Measurements from ENCODE around the gene ARV1. TPM values are rescaled to one million over a fixed set of nuclear protein-coding genes. Genes with fewer than 3 reads are reported as not detected.

Gene ARV1
- polyA plus RNA-seq, 2 of the 4 experiments (the other 2 are of a cell fraction), result 31.2 to 50.0 TPM

DNA sequence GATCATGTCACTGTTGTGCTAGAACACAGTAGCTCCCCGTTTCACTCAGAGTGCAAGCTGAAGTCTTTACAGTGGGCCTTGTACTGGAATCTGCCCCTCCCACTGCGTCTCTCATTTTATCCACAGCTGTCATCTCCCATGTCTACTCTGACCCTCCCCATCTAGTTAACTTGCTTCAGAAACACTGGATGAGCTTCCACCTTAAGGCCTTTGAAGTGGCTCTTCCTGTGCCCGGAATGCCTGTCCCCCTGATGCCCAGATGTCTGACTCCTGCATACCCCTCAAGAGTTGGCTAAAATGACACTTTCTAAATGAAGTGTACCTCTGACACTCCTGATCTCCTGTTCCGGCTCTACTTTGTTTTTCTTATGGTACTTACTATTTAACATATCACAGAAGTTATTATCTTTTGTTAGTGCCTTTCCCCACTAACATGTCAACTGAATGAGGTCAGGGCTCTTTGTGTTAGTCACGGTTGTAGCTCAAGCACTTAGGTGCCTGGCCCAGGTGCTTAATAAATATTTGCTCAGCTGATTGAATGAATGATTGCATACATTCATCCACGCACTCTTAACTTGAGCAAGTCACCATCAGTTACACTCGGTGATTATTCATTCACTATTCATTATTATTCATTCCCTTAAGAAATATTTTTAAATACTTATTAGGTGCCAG is 13.3 kb downstream of the ARV1 start (continued):
- TF ChIP-seq, protein P1, sequence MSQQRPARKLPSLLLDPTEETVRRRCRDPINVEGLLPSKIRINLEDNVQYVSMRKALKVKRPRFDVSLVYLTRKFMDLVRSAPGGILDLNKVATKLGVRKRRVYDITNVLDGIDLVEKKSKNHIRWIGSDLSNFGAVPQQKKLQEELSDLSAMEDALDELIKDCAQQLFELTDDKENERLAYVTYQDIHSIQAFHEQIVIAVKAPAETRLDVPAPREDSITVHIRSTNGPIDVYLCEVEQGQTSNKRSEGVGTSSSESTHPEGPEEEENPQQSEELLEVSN (IDR thresholded peaks at IDR 0.05; ENCODE audit: borderline replicate concordance, low read depth), result no peak
- TF ChIP-seq POLR2AphosphoS2 (conservative IDR thresholded peaks at IDR 0.05; ENCODE audit: low read length), result no peak
- TF ChIP-seq HOXB13 (CRISPR knock-in tag; IDR thresholded peaks at IDR 0.05; ENCODE audit: low read depth), result no peak

DNA sequence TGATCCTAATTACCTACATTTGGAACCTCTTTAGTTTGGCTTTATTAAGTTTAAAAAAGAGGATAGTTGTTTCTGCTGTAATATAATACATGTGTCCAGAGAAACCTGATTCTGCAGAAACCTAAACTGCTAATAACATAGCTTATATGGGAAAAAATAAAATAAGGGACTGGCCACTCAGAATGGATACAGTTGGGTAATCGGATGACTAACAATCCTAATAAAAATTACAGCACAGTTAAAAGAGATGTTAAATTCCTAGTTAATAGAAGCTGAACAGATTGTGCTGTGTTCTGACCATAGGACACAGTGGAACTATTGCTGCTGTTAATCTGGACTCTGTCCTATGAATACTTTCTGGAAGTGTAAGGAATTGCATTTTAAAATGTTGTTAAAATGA is 16.0 kb downstream of the ARV1 start:
- DNase-seq (ENCODE audit: low read depth in 1 of 2, low spot score in 1 of 2) (no peak), FAIRE-seq (peak; percentile 46), ATAC-seq (no peak)
- Histone ChIP-seq H3K4me2 (no peak overlapping the region), H3K4me3 (no peak overlapping the region), H3K27ac (no peak overlapping the region), H3K4me1 (no peaks in the 10 kb centered on the region), H3K9me3 (no peaks in the 10 kb centered on the region)
- CTCF ChIA-PET, result interaction anchor here (1.3 to 1.9 kb wide), 3 partner anchors 16 to 202 kb away, joined by 3 to 5 read pairs (median 3); partner anchors contain the start of genes ARV1 and TTC13
- TF ChIP-seq MAFK (IDR thresholded peaks at IDR 0.05; ENCODE audit: partially characterized antibody), result no peak
- TF ChIP-seq, protein P2, sequence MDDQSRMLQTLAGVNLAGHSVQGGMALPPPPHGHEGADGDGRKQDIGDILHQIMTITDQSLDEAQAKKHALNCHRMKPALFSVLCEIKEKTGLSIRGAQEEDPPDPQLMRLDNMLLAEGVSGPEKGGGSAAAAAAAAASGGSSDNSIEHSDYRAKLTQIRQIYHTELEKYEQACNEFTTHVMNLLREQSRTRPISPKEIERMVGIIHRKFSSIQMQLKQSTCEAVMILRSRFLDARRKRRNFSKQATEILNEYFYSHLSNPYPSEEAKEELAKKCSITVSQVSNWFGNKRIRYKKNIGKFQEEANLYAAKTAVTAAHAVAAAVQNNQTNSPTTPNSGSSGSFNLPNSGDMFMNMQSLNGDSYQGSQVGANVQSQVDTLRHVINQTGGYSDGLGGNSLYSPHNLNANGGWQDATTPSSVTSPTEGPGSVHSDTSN (IDR thresholded peaks at IDR 0.05), result no peak
- 89% methylated on average over 1 of the region's 1 CpG for WGBS (ENCODE audit: missing lambda C conversion rate)
- POLR2A ChIA-PET, result no interaction called here

DNA sequence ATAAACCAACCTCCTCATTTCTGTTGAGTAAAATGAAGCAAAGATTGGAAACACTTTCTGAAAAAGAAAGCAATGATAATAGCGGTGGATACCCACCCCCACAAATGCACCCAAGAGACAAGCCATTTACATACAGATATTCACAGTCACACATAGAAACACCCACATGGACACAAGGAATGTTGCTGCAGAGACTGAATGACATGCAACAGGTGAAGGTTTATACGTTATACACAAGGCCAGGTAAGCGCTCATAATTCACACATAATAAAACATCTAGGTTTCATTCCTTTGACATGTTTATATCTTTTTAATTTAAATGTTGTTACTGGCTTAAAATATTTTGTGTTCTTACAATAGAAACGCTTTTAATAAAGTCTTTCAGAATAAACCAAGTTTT is 21.3 kb downstream of the ARV1 start:
- H3K9me3 ChIP-seq, result peaks cover 31% of the 10 kb centered on the region
- ChIA-PET POLR2A (no interaction called here), CTCF (no interaction called here)
- no peak overlapping the region for H3K27ac ChIP-seq
- FAIRE-seq, result no peak
- no peak for DNase-seq (ENCODE audit: low read depth in 1 of 2, low spot score in 1 of 2)
- H3K4me1 ChIP-seq, result no peaks in the 10 kb centered on the region
- no peak for ATAC-seq
- no peak overlapping the region for H3K4me3 ChIP-seq
- H3K4me2 ChIP-seq, result no peak overlapping the region
- no peak for TF ChIP-seq FOSL2 (IDR thresholded peaks at IDR 0.05)
- no peak for TF ChIP-seq FOSL2 (CRISPR knock-in tag; IDR thresholded peaks at IDR 0.05)
- no peak for TF ChIP-seq ESRRA (IDR thresholded peaks at IDR 0.05; ENCODE audit: borderline replicate concordance, low read length)
- no peak for TF ChIP-seq FOXS1 (CRISPR knock-in tag; IDR thresholded peaks at IDR 0.05)
- TF ChIP-seq NR3C1 (IDR thresholded peaks at IDR 0.05), result no peak
- TF ChIP-seq JUN (IDR thresholded peaks at IDR 0.05), result no peak
- no peak for TF ChIP-seq CEBPB (IDR thresholded peaks at IDR 0.05)
- TF ChIP-seq RARB (CRISPR knock-in tag; IDR thresholded peaks at IDR 0.05), result no peak
- no peak for TF ChIP-seq HOXB13 (CRISPR knock-in tag; IDR thresholded peaks at IDR 0.05; ENCODE audit: low read depth)
- no peak for TF ChIP-seq TP53 (CRISPR knock-in tag; IDR thresholded peaks at IDR 0.05)
- 91% methylated on average over 4 of the region's 4 CpGs for WGBS (ENCODE audit: missing lambda C conversion rate)

DNA sequence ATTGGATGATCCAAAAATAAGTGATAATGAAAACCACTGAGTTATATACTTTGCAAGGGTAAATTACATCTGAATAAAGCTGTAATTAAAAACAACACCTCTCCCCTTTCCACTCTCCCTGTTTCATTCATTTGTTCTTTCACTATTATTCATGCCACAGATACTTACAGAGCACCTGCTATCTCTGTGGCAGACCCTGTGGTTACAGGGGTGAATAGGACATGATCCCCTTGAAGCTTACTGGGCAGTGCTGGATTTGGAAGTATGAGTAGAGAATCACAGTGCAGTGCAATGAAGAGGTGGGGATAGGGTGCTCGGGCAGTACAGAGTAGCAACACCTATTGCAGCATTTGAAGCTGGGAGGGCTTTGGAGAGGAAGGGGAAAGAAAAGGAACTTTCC is 21.7 kb downstream of the ARV1 start:
- POLR2A ChIA-PET, result no interaction called here
- ATAC-seq, result no peak
- FAIRE-seq, result no peak

More for the DNA sequence above, 21.7 kb downstream of the ARV1 start:
- TF ChIP-seq, protein P3, sequence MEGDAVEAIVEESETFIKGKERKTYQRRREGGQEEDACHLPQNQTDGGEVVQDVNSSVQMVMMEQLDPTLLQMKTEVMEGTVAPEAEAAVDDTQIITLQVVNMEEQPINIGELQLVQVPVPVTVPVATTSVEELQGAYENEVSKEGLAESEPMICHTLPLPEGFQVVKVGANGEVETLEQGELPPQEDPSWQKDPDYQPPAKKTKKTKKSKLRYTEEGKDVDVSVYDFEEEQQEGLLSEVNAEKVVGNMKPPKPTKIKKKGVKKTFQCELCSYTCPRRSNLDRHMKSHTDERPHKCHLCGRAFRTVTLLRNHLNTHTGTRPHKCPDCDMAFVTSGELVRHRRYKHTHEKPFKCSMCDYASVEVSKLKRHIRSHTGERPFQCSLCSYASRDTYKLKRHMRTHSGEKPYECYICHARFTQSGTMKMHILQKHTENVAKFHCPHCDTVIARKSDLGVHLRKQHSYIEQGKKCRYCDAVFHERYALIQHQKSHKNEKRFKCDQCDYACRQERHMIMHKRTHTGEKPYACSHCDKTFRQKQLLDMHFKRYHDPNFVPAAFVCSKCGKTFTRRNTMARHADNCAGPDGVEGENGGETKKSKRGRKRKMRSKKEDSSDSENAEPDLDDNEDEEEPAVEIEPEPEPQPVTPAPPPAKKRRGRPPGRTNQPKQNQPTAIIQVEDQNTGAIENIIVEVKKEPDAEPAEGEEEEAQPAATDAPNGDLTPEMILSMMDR (IDR thresholded peaks at IDR 0.05), result no peak
- TF ChIP-seq RAD21 (conservative IDR thresholded peaks at IDR 0.05 in 1 of 2, IDR thresholded peaks at IDR 0.05 in 1 of 2) (no peak), JUN (IDR thresholded peaks at IDR 0.05) (no peak), SMC3 (IDR thresholded peaks at IDR 0.05) (no peak)
- TF ChIP-seq, protein P4, sequence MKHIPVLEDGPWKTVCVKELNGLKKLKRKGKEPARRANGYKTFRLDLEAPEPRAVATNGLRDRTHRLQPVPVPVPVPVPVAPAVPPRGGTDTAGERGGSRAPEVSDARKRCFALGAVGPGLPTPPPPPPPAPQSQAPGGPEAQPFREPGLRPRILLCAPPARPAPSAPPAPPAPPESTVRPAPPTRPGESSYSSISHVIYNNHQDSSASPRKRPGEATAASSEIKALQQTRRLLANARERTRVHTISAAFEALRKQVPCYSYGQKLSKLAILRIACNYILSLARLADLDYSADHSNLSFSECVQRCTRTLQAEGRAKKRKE (CRISPR knock-in tag; IDR thresholded peaks at IDR 0.05; ENCODE audit: low read depth), result no peak
- no peak overlapping the region for H3K4me3 ChIP-seq
- CTCF ChIA-PET, result no interaction called here
- H3K27ac ChIP-seq, result no peak overlapping the region
- WGBS (ENCODE audit: missing lambda C conversion rate), result 90% methylated on average over 1 of the region's 1 CpG
- DNase-seq (ENCODE audit: low read depth in 1 of 2, low spot score in 1 of 2), result no peak
- no peaks in the 10 kb centered on the region for H3K4me1 ChIP-seq
- peaks cover 34% of the 10 kb centered on the region for H3K9me3 ChIP-seq
- no peak overlapping the region for H3K4me2 ChIP-seq

Measured in A549 (cell line).